Measurements from ENCODE around the gene ZBTB17.
"Not testable (repeated sequence)": the region's sequence is repeated elsewhere in the genome, so short reads cannot be mapped to it uniquely, and the experiment has no call there.

ZBTB17 gene

DNA sequence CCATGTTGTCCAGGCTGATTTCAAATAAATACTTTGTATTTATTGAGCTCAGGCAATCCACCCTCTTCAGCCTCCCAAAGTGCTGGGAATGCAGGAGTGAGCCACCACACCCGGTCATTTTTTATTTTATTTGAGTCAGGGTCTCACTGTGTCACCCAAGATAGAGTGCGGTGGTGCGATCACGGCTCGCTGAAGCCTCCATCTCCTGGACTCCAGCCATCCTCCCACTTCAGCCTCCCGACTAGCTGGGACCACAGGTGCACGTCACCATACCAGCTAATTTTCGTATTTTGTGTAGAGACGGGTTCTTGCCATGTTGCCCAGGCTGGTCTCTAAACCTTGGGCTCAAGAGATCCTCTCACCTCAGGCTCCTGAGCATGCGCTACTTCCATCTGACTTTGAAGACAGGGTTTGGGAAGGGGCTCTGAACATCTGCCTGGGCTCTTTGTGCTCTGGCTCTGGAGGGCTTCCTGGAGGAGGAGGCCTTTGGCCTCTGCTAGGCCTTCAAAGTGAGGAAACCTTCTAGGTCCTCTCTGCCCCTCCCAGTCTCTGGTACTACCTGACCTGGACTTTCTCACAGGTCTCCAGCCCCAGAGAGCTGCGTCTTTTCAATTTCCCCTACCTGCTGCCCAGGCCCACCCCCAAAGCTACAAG is 36.2 kb upstream of the ZBTB17 start:
- no peak for DNase-seq (ENCODE audit: low spot score)

DNA sequence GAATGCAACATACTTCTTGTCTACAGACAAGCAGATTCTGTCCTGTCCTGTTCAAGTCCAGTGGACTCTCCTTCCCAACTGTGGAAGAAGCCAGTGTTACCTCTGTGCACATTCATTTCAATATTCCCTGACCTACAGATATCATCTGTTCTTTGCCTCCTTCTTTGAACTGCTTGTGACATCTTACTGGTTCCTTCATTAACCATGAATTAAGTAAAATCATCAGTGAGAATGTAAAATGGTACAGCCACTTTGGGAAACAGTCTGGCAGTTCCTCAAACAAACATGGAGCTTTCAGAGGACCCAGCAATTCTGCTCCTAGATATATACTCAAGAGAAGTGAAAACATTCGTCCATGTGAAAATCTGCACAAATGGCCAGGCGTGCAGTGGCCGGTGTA is 34.9 kb upstream of the ZBTB17 start:
- DNase-seq (ENCODE audit: low spot score) = no peak

DNA sequence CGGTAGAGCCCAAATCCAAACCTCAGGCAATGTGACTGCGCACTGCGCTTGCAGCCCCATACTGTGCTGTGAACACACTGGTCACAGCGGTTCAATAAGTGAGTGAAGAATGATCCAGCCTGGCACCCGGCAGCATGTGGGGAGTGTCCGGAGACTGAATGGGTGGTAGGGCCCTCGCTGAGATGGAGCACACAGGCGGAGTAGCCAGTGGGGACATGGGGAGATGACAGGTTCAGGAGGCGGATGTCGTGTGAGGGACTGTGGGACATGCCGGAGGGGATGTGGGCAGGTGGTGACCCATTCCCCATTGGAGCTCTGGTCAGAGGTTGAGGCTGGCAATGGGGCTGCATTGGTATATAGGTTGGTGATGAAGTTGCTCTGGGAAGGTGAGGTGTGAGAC is 33.8 kb upstream of the ZBTB17 start:
- DNase-seq (ENCODE audit: low spot score) = no peak

DNA sequence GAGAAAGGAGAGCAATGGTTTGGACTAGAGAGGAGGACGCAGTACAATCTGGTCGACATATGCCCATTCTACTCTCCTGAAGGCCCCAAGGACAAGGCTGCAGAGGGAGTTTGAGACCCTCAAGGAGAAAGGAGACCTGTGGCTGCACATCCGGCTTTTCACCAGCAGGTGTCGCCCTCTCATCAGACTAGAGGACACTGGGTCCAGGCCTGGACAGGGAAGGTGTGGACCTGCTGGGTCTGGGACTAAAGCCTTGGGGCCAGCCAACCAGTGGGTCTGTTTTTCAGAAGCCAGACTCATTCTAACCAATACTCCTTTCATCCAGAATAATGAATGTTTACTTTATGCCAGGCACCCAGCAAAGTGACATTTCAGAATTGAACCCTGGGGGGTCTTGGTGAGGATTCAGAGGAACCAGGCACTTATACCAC is 33.1 kb upstream of the ZBTB17 start:
- DNase-seq (ENCODE audit: low spot score) = peak; percentile 92

DNA sequence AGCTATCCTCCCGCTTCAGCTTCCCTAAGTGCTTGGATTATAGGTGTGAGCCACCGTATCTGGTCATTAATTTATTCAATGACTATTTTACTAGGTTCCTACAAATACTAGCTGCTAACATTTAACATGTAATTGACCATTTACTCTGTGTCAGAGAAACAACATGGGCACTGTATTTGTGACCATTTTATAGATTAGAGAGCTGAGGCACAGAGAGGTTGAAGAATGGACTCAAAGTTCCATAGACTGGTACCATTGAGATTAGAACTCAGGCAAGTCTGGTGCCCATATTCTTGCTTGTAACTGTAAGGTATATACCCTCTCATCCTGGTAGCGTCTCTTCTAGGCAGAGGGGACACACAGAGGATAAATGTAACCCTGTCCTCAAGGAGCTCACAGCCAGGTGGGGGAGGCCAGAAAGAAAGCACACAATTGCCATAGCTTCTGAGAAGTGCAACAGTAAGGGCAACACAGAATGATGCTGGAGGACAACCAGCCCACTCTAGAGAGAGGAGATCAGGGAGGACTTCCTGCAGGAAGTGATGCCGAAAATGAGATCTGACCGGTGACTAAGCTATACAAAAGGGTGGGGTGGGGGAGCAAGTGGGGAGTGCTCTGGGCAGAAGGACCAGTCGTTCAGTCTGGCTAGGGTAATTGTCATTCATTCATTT is 31.9 kb upstream of the ZBTB17 start:
- DNase-seq (ENCODE audit: low spot score) = no peak

DNA sequence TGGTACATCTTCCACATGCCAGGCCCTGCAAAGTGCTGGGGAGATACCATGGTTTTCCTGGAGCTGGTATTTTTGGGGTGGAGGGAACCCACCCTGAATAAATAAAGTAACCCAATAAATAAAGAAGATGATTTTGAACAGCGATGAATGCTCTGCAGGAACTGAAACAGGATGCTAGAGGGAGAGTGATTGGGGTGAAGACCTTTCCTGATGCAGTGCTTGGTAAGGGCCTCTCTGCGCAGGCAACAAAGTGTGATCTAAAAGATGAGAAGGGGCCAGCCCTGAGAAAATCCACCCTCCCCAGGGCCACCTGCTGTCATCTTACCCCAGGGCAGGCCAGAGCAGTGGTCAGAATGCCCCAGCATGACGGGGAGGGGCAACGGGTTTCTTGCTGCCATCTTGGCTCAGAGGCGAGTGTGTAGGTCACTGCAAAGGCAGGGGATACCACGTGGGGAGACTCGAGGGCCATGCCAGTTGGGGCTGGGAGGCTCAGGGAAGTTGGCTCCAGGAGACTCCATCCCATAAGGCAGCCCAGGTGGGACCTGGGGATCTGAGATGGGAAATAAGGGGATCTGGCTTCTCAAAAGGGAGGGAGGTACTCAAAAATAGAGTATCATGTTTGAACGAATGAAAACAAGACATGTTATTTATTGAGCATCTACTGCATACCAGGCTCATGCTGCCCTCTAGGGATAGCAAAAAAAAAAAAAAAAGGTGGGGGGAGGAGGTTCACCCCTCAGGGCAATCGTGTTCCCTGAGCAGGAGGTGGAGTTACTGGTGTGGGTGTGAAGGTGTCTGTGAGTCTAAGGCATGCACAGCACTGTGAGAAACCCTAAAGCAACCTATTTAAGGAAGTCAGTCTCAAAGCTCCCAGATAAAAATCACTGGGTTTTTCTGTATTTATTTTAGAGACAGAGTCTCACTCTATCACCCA is 30.9 kb upstream of the ZBTB17 start:
- no peak for DNase-seq (ENCODE audit: low spot score)

DNA sequence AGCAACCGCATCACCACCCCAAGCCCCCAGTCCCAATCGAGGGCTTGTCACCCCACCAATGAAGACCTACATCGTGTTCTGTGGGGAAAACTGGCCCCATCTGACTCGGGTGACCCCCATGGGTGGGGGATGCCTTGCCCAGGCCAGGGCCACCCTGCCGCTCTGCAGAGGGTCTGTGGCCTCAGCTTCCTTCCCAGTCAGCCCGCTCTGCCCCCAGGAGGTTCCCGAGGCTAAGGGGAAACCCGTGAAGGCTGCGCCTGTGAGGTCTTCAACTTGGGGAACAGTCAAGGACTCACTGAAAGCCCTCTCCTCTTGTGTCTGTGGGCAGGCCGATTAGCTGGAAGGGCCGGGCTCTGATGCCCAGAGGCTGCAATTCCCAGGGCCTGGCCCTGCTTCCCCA is 30.1 kb upstream of the ZBTB17 start:
- DNase-seq (ENCODE audit: low spot score) = no peak

DNA sequence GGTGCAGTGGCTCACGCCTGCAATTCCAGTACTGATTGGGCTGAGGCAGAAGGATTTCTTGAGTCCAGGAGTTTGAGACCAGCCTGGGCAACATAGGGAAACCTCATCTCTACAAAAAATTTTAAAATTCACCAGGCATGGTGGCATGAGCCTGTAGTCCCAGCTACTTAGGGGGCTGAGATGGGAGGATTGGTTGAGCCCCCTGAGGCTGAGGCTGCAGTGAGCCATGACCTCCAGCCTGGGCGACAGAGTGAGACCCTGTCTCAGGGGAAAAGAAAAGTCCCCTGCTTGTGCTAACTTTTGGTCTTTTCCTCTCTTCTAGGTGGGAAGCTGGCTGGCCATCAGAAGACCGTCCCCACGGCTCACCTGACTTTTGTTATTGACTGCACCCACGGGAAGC is 29.7 kb upstream of the ZBTB17 start:
- no peak for DNase-seq (ENCODE audit: low spot score)

DNA sequence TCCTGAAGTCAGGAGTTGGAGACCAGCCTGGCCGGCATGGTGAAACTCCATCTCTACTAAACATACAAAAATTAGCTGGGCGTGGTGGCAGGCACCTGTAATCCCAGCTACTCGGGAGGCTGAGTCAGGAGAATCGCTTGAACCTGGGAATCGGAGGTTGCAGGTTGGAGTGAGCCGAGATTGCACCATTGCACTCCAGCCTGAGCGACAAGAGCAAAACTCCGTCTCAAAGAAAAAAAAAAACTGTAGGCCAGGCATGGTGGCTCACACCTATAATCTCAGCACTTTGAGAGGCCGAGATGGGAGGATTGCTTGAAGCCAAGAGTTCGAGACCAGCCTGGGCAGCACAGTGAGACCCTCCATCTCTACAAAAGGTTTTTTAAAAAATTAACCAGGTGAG is 25.4 kb upstream of the ZBTB17 start:
- not testable (repeated sequence) for DNase-seq (ENCODE audit: low spot score)

DNA sequence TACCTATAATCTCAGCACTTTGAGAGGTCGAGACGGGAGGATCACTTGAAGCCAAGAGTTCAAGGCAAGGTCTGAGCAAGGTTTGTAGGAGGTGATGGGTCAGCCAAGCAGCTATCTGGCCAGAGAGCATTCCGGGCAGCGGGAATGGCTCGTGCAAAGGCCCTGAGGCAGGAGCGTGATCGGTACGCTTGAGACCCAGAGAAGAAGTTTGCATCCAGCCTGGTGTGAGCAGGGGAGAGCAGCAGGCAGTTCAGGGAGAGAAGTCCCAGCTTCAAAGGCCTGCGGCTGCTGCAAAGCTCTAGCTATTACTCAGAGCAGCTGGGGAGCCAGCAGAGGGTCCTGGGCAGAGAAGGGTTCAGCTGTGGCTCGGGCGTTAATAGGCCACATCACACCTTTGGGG is 23.0 kb upstream of the ZBTB17 start:
- DNase-seq (ENCODE audit: low spot score) = no peak

DNA sequence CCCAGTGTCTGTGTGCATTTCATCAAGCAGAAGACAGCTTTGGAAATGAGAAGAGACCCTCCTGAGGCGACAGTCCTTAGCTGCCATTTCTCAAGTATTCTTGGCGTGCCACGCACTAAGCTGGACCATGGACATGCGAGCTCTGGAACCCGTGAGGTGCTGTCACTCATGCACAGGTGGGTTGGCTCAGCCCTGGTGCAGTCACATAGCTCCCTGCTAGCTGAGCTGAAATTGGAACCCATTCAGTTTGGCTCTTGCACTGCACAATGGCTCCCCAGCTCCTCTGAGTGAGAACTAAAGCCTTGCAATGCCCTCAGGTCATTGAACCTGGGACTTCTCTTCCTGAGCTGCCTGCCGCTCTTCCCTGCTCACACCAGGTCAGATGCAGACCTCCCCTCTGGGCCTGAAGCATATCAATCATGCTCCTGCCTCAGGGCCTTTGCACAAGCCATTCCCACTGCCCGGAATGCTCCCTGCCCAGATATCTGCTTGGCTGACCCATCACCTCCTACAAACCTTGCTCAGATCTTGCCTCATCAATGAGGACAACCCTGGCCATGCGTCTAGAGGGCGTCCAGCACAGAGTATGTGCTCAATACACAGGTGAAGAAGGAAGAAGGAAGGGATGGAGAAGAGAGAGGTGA is 21.9 kb upstream of the ZBTB17 start:
- DNase-seq (ENCODE audit: low spot score) = no peak

DNA sequence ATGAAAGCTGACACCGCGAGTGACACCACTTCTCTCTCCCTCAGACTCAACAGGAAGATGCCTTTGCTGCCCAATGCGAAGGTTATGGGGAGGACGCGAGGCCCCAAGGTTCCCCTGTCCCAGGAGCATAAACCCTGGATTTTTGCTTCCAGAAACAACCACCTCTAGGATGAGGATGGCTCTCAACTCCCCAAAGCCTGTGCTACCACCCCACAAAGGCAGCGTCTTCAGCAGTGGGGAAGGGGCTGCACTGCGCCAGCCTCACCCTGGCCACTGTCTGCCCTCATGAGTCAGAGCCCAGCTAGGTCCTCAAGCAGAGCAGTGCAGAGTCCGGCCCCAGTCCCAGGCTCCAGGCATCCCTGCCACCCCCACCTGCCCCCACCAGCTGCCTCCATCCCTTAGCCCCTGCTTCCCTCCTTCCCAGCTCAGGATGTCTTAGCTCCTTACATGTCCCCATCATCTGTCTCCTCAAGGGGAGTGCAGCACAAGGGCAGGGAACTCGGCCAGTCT is 21.2 kb upstream of the ZBTB17 start:
- DNase-seq (ENCODE audit: low spot score) = no peak

DNA sequence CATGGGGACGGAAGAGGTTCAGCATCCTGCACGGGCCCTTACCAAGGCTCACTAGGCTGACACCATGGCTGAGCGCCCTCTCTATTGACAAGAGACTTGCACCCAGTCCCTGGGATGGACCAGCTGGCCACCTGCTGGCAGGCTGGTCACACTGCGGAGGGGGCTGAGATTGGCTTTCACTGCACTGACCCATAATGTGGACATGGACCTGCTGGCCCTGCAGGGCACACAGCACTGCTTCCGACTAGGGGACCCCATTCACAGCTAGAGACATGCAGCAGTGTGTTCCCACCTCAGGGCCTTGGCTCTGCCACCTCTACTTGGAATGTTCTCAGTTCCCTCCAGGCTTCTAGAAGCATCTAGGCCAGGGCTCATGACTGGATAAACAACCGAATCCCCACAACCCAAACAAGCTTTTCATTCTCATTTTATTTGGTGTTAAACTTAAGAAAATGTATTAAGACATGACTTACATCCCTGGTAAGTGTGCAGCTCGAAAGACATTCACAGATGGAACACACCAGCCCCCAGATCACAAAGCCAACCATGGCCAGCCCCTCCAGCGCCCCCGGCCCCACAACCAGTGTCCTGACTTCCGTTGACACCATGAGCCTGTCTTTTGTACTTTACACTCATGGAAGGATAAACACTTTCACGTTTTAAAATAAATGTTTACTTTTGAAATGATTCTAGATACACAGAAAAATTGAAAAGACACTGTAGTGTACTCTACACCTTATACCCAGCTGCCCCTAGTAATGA is 18.9 kb upstream of the ZBTB17 start:
- no peak for DNase-seq (ENCODE audit: low spot score)

DNA sequence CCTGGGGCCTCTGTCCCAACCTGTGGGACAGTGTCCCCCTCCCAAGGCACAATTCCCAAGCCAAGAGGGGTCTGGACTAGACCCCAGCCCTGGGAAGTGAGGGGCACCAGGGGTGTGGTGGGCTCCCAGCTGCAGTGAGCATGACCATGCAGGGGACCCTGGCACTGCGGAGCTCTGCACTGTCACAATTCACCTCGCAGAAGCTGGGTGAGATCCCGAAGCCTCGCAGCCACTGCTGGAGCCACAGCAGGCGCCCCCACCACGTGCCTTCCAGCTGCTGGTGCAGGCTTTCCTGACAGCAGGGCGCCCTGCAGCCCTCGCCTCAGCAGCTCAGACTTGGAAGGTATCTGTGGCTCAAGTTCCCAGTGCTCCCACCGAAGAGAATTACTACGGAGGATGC is 18.2 kb upstream of the ZBTB17 start:
- no peak for DNase-seq (ENCODE audit: low spot score)

DNA sequence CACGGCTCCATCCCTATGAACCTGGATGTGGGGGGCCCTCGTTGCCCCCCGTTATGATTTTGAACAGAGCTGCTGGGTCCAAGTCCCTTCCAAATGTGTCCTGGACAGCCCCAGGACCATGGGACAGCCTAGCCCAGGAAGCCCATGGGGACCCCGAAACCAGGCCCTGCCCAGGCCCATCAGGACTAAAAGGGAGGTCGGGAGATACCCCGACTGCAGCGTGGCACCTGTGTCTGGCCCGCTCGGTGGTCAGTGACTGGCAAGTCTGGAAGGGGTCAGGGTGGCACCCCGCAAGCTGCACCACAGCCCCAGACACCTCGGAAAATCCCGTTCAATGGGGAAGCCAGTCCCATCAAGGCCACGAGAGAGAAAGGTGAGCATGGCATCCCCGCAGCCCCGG is 17.8 kb upstream of the ZBTB17 start:
- DNase-seq (ENCODE audit: low spot score) = no peak

DNA sequence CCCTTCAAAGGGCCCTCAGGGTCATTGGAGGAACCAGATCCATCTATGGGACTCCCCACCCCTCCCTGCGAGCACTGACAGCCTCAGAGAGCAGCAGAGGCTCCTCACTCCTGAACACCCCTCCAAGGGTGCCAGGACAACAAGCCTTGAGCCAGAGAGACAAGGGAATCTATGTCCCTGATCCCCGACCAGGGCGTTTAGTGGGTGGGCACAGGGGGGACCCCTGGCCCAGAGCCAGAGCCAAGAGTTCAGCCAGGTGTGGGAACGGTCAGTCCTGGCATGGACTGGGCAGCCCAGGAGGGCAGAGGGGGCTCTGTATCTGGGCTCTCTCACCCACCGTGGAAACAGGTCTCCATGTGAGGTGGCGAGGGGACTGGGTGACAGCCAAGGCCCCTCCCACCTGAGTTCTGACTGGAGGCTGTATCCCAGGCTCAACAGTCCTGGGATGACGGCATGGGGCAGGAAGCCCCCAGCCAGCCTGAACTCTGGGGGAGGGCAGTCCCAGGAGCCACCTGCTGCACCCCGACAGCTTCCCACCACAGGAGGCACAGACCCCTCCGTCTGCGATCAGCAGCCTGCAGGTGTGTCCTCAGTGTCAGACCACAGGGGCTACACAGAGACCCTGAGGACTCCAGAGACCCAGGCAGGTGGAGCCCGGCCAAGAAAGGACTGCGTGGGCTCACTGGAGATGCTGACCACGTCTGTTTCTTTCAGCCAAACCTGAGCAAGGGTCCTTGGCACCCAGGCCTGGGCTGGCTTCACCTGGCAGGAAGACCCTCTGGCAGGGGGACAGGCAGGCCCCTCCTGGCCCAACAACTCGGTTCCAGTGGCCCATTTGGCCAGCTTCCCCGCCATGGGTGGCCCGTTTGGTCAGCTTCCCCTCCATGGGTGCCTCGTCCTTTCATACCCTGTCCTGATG is 16.9 kb upstream of the ZBTB17 start:
- DNase-seq (ENCODE audit: low spot score) = no peak

DNA sequence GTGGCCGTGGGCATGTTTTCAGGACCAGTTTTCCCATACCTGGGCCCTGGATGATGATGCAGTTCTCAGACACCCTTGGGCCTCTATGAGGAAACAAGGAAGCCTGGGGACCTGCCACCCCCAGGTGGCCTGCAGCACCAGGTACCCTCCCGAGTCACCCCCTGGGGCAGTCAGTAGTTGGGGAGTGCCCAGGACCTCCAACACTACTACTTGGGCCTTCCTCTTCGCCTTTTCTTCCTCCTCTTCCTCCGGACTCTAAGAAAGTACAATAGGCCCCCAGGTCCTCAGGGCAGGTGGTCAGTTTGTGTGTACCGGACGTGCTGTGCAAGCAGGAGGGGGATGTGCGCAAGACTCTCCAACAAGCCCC is 16.3 kb upstream of the ZBTB17 start:
- no peak for DNase-seq (ENCODE audit: low spot score)

DNA sequence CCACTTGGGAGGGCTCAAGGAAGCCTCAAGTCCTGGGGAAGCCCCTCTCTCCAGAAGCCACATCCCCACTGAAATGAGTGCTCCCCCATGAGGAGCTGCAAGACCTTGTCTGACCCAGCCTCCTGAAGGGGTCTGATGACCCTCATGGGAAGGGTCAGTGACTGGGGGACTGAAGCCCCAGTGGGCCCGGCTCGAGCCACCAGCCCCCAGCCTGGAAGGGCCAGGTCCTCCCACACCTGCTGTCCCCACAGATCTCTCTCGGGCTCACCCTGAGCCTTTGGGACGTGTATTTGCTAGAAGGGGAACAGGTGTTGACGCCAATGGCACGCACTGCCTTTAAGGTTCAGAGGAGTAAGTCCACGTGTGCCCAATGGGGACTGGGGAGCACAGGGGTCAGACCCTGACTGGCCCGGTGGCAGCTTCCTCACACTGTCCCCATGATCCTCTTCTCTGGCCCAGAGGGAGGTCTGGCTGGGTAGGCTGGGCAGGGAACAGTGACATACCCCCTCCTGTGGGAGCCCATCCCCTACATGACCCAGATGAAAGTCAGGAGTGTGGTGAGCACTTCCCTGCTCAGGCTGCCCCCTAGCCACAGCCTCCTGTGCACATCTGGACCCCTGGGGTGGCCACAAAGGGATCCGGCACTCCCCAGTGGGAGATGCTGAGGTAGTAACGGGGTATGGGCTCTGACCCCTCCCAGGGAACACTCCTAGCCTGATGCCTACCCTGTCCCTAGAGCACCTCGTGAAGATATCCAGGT is 15.7 kb upstream of the ZBTB17 start:
- no peak for DNase-seq (ENCODE audit: low spot score)

DNA sequence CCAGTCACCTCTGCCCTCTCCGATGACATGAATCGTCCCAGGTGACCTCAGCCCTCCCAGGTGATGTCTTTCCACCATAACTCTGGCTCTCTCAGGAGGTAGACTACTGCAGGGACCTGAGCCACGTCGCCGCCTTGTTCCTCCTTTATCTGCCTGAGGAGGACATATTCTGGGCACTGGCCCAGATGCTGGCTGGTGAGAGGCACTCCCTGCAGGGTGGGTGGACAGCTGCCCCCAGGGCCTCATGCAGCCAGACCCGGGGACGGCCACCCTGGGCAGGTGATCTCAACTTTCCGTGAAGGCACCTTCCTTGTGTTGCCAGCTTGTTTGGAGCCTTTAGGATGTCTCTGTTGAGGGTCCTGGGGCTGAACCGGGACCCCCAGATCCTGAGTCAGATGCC is 13.9 kb upstream of the ZBTB17 start:
- DNase-seq (ENCODE audit: low spot score) = no peak
